HG03469 (cell line): ENCODE measurements around the gene ANKS1B.
A peak's percentile ranks its signal among the peaks of the same experiment; 100 is the strongest.
"Not testable (repeated sequence)": the region's sequence is repeated elsewhere in the genome, so short reads cannot be mapped to it uniquely, and the experiment has no call there.

Experiments
- ATAC-seq: cut with Tn5 transposase; IDR thresholded peaks from one replicate; pipeline ENCODE4 v1.9.1; 2021; ENCODE audit warnings: mild to moderate bottlenecking, moderate library complexity, moderate number of reproducible peaks; ENCODE audit not compliant: unreplicated experiment

The ANKS1B gene

DNA sequence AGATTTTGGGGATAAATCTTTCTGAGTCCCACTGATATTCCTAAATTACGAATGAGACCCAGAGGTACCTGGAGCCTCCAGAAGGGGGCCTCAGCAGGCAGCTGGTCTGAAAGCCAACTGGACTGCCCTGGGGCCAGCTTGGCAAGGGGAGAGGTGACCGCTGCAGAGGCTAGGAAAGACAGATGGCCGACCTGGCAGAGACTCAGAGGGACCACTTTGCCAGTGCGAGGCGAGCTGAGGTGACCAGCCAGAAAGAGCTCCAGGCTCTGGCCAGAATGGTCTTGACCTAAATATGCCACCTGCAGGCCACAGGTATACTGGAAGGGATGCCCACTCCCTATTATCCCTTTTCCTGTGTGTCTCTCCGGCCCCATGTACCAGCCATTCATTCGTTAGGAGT is 594.0 kb downstream of the ANKS1B start:
- no peak for ATAC-seq

DNA sequence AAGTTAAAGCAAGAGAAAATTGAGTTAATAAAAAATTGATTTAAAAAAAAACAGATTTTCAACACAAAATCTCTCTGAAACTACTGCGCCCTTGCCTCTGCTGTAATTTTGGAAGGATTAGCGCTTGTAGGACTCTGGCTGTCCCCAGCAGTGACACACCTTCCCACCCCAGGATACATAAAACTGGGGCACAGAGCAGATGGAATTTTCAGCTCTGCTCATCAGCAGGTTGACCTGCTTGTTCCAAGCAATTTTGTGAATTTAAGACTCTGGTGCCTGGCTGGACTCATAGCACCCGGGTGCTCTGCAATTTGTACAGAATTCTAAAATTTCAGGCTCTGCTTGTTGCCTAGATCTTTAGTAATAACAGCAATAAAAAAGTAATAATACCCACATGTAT is 595.0 kb downstream of the ANKS1B start:
- no peak for ATAC-seq

DNA sequence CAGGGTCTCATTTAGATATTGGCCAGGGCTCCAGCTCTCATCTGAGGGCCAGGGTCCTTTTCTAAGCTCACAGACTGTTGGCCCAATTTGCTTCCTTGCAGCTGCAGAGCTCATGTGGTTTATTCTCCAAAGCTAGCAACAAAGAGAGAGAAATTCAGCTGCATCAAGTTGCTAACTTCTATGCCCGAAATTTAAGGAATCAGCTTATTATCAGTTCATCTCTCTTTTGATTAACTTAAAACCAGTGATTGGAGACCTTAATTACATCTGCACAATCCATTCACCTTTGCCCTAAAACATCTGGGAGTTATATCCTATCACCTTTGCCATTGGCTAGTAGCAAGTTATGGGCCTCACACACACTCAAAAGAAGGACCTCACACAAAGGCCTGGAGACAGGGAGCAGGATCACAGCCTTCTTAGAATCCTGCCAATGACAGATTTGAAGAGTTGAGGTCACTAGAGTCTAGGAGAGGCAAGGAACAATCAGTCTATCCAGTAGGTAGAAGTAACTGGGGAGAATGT is 596.0 kb downstream of the ANKS1B start:
- no peak for ATAC-seq

DNA sequence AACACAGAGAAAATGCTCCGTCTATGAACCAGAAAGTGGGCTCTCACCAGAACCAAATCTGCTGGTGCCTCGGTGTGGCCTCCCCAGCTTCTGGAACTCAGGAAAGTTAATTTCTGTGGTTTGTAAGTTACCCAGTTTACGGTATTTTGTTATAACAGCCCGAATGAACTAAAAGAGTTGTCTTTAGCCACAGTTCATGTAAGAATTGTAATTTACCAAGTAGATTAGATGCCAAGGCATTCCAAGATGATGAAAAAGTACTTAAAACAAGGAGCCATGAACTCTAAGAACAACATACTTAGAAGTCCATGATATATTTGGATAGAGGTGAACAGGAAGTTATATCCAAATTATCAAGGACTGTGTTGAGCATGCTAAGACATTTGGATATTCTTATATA is 597.1 kb downstream of the ANKS1B start:
- no peak for ATAC-seq

DNA sequence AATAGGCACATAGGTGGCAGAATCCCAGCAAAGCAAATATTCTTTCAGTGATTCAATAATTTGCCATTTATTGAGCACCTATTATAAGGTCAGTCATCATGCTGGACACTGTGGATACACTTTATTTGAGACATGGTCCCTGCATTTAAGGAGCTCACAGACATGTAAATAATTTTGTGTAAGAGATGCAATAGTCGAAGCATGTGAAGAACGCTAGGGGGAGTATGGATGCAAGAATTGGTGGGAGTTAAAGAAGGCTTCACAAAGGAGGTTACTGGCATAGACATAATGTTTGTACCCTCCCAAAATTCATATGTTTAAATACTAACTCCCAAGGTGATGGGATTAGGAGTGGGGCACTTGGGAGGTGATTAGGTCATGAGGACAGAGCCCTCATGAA is 597.8 kb downstream of the ANKS1B start:
- ATAC-seq, result no peak

DNA sequence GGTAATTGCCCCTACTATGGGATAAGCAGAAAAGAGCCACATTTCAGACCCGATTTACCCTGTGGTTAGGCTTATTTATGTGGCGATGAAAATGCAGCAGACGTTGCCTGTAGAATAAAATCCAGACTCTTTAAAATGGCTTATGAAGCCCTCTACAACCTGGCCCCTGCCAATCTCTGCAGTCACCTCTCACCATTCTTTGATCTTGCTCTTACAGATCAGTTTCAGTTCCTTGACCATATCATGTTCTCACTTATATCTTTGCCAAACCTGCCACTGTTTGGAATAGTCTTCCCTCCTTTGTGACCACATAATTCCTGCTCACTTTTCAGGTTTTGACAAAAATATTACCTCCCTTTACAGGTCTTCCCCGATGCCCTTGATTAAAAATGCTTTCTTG is 601.5 kb downstream of the ANKS1B start:
- ATAC-seq, result no peak

DNA sequence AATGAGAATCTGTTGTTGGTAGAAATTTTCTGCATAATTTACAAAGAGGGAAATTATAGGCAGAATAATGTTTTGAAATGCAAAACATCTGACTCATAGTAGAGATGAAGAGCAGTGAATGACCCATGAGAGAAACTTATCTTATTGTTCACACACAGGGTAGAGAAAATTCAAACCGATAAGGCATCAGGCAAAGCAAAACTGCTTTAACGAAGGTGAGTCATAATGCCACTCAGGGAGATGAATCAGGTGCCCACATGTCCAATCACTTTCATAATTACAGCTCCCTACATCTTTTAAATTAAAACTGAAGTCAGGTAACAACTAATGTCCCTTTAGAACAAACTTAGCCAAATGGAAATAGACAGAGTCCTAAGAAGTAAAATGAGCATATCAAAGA is 602.7 kb downstream of the ANKS1B start:
- ATAC-seq, result peak; percentile 89

DNA sequence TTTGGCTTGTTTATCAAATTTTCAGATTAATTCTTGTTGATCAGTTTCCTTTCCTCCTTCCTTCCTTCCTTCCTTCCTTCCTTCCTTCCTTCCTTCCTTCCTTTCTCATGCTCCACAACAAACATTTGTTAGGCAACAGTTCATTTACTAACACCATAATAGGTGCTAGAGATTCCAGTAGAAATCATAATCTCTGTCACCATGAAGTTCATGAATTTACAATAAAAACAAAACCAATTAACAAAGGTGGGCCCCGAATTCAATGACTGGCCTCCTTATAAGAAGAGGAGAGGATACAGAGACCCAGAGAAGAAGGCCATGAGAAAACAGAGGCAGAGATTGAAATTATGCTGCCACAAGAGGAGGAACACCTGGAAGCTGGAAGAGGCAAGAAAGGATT is 604.0 kb downstream of the ANKS1B start:
- no peak for ATAC-seq

DNA sequence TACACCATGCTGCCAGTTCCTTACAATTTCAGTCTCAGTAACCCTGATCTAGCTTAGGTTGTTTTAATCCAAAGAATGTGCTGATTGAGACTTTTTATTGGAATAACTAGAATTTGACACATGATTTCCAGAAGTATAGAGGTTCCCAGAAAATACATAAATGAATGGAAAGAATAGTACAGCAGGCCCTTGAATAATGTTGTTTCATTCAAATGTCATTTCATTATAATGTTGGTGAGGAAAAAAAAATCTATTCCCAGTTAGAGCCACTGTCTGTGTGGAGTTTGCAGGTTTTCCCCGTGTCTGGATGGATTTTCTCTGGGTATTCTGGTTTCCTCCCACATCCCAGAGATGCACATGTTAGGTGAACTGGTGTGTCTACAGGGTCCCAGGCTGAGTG is 610.7 kb downstream of the ANKS1B start:
- ATAC-seq, result no peak

DNA sequence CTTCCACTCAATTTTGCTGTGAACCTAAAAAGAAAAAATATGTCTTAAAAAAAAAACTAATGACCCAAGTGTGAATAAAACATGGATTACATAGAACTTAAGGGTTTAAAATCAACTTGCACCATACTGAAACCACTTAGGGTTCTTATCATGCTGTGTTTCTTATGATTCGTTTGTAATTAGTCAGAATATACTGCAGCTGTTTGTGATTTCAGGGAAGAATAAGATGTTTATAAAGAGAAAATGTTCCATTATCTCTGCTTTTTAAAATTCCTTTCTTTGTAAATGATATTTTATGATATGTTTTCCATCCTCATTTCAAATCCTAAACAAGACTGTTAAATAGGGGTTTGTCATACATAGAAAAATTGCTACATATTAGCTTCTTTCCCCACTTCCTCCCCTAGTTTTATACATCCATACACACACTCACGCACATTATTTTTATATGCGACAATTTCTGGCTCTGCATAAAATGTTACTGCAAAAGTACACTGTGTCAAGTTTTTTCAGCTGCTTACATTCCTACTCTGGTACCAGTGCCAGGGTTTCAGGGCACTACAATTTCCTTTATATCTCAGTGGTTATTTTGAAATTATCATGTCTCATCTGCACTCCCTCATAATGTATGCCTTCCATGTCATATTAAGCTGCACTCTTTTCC is 612.3 kb downstream of the ANKS1B start:
- ATAC-seq, result no peak

DNA sequence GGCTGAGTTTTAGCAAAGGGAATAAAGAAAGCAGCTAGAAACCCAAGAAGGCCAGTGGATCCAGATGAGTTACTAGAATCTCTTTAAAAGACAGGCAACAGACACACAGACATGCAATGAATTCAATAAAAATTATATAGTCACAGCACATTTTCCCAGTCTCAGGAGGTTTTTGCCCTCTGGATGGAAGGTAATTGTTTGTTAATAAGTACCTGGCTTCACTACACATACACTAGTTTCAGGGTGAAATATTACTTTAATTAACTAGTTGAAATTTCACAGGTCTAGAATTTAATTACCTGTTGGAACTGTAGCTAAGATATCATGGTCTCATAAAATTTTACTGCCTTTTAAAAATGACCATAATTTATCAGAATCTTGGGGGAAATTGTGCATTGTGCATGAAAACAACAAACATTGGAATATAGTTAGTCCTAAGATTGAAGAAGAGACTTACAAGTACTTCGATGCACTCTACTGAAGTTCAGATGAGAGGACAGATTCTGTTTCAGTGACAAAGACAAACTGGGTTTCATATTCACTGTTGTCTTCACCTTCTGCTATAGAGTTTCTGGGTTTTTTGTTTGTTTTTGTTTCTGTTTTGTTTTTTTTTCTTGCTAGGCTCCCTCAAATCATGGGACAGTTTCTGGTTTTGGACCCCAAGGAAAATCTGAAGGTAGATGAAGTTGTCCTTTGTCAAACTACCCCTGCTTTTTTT is 614.2 kb downstream of the ANKS1B start:
- ATAC-seq, result no peak

DNA sequence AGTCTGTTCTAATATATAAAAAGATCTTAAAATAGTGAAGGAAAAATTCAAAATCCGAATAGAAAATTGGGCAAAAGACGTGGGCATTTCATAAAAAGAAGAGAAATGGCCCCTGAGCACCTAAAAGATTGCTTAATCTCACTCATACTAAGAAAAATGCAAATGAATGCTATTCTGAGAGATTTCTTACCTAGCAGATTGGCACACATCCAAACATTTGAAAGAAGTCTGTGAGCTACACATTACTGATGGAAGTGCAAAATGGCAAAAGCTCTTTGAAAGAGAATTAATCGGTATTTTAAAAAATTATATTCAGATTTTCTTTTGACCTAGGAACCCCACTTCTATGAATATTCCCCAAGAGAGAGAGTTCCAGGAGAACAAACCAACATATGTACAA is 617.6 kb downstream of the ANKS1B start:
- ATAC-seq, result no peak

DNA sequence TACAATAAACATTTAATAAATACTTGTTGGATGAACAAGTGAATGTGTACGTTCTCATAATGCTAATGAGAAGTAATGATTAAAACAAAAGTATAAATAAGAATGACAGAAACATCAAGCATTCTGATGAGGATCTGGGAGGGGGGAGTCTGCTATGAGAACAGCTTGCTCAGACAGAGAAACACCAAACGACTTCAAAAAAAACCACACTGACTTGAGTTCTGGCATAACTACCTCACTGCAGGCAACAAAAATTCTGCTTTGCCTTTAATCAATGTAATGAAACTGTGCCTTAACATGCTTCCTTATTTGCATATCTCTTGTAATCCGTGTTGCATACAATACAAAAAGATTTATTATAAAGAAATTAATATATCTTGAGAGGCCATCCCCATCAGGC is 632.5 kb downstream of the ANKS1B start:
- no peak for ATAC-seq

DNA sequence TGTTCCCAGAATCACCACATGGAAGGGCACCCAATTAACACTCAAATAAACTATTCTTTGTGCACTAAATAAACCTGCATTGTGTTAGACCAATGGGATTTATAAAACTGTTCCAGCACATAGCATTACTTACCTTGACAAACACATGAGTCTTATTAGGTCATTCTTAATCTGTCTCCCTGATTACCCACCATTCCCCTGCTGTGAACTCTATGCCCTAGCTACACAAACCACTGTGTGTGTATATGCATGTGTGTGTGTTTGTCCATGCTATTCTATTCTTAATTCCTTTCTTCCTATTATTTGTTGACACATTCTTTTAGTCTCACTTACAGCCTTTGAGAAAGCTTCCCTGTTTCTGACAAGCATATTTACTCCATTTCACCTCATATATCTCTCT is 640.8 kb downstream of the ANKS1B start:
- no peak for ATAC-seq

DNA sequence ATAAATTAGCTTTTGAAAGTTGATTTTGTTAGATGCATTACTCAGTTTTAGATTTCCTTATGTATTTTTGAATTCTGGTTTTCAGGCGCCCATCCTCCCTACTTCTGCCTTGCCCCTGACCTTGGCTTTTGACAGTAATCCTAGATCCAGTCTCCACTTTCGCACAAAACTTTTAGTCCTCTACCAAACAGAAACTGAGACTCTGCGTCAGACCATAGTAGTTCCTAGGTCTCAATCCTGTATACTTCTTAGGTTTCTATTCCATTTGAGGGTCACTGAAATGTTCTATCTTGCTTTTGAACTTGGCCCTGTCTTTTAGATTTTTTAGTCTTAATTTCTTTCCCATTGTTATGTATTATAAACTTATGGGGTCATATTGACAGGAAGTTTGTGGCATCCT is 645.1 kb downstream of the ANKS1B start:
- ATAC-seq, result no peak

DNA sequence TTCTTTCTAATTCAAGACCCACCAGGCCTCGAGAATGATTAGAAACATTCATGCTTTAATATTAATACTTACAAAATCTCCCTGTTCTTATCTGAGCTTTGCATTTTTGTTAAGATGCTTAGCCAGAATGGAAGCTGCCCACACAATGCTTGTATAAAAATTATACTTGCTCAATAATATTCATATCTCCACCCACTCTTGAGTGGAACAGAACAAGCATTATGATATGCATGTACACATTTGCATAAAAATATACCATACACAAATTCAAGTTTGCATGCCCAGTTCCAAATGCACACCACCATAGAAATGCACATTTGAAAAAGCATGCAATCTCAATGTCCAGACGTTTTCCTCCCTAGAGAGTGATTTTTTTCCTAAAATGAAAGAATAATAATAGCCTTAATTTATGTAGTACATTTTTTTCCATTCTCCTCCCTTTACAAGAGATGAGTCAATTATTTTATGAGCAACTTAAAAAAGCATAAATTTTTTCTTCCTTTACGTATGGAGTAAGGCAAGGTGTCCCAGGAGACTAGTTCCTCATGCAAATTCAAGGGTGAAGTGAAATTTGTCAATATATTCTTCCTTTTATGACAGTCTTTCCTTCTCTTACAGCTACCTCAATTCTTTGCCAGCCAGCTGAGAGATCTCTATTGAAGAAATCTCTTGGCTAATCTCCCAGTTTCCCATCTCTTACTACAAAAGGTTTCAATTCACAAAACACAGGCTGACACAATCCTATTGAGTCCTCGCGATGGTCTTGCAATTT is 650.3 kb downstream of the ANKS1B start:
- no peak for ATAC-seq

DNA sequence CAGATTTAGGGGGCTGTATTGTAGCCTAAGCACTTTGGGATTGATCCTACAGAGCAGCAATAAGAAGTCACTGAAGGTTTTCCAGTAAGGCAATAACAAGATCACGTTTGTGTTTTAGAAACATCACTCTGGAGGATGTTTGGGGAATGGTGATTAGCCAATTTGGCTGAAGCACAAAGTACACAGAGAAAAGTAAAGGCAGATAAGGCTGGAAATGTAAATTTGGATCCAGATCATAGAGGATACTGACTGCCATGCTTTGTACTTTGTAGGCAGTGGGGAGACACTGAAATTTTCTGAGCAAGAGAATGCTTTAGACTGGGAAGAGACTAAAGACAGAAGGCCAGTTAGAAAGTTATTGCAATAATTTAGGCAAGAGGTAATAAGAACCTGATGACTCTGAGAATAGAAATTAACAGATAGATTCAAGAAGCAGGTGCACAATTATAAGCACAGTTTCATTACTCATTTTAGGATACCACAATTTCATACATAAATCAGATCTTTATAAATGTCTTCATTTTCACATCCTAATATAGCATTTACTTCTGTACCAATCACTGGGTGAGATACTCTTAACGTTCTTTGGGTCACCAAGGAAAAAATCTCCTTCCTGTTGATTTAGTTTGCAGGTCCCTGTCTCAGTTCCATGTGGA is 651.7 kb downstream of the ANKS1B start:
- no peak for ATAC-seq

DNA sequence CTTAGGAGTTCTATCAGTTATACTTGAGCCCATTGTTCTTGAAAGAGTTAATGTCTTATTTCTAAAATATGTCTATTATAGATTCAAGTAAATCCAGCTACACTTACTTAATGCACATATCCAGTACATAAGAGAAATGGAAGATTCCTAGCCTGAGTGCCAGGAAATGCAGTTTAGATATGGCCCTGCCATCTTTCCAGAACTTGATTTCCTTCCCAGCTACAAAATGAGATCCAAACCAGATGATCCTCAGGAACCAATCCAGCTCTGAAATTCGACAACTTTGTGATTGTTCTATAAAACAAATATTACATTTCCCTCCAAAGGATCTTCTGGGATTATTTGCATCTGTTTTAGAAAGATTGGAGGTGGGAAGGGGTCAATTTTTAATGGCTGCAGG is 654.5 kb downstream of the ANKS1B start:
- ATAC-seq, result no peak

DNA sequence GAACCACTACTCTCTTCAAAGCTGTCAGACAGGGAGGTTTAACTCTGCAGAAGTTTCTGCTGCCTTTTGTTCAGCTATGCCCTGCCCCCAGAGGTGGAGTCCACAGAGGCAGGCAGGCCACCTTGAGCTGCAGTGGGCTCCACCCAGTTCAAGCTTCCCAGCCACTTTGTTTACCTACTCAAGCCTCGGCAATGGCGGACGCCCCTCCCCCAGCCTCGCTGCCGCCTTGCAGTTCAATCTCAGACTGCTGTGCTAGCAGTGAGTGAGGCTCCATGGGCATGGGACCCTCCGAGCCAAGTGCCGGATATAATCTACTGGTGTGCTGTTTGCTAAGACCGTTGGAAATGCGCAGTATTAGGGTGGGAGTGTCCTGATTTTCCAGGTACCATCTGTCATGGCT is 663.5 kb downstream of the ANKS1B start:
- ATAC-seq, result not testable (repeated sequence)

DNA sequence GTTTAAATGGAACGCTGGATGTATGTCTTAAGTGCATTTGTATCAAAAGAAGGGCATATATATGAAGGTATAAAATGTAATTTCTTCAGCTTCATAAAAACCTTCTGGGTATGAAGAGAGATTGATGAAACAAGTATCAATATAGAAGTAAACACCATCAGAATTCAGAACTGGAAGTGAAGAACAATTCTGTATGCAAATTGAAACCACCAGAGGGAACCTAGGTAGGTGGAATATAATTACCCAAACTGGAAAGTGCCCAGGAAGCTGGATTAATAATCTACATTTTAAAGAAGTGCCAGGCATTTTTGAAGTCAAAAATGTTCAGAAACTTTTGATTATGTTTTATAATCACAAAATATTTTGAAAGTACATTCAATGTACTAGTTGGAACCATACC is 673.4 kb downstream of the ANKS1B start:
- no peak for ATAC-seq

DNA sequence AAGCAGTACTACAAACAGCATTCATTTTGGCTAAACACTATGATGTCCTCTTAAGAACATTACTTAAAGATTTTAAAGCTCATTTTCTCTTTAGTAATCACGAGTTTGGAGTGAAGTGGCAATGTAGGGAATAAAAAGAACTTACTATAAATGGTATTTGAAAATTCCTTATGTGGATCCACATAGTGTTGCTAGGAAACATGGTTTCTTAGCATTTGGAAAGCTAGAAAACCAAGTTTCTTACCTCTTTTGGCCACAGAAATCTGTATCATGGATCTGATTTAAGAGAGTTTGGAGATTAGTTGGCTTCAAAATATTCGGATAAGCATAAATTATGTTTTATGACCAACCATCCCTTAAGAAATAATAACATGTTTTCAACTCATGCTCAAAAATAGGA is 674.9 kb downstream of the ANKS1B start:
- no peak for ATAC-seq
